H1 (cell line): Measurements from ENCODE around the gene LRRC61. TPM values are rescaled to one million over a fixed set of nuclear protein-coding genes. Genes with fewer than 3 reads are reported as not detected.

Source experiments
- CTCF ChIA-PET: fragments of 300-600 bp; sonication (Branson Sonifier 250); formaldehyde crosslinking; loops from one replicate; lab custom pipeline; 2021; ENCODE audit not compliant: partially characterized antibody; lab: Charles Lee
- POLR2A ChIA-PET: fragments of 300-600 bp; sonication (Branson Sonifier 250); formaldehyde crosslinking; loops from one replicate; lab custom pipeline; 2021; ENCODE audit warnings: inconsistent platforms; ENCODE audit not compliant: partially characterized antibody; lab: Charles Lee
- DNase-seq, 2 experiments: peaks; one replicate each; pipeline versions ENCODE4 v3.0.0 to v3.0.0-alpha.2; 2010 to 2022; ENCODE audit warnings: low spot score in 2 of 2, low read depth in 1 of 2, mixed read lengths in 1 of 2
- FAIRE-seq: peaks from 2 replicates; lab custom pipeline; 2011; peaks lifted over from hg19 to GRCh38; lab: Jason Lieb, UNC
- H2AFZ ChIP-seq: 2 replicates; pipeline ENCODE4 v1.8.1; 2012; ENCODE audit warnings: low read length, inconsistent platforms
- H2AK5ac ChIP-seq: 2 replicates; pipeline ENCODE4 v1.6.1; 2013; ENCODE audit warnings: low read depth, low read length
- H2BK120ac ChIP-seq: replicated peaks from 2 replicates; pipeline ENCODE3; 2013; ENCODE audit warnings: low read depth, low read length, inconsistent platforms
- H2BK12ac ChIP-seq: 2 replicates; pipeline ENCODE4 v1.6.1; 2013; ENCODE audit warnings: low read depth, low read length
- H2BK15ac ChIP-seq: 2 replicates; pipeline ENCODE4 v1.6.1; 2013; ENCODE audit warnings: low read length
- H2BK20ac ChIP-seq: 2 replicates; pipeline ENCODE4 v1.6.1; 2013; ENCODE audit warnings: low read length
- H2BK5ac ChIP-seq: 2 replicates; pipeline ENCODE4 v1.6.1; 2013; ENCODE audit warnings: low read depth, low read length
- H3K14ac ChIP-seq: 2 replicates; pipeline ENCODE4 v1.6.1; 2013; ENCODE audit warnings: inconsistent platforms; ENCODE audit not compliant: insufficient read length
- H3K18ac ChIP-seq: 2 replicates; pipeline ENCODE4 v1.6.1; 2013; ENCODE audit warnings: low read length; ENCODE audit errors: extremely low read depth
- H3K23ac ChIP-seq: 2 replicates; pipeline ENCODE4 v1.6.1; 2013; ENCODE audit warnings: inconsistent platforms; ENCODE audit not compliant: insufficient read length
- H3K23me2 ChIP-seq: 2 replicates; pipeline ENCODE4 v1.6.1; 2013; ENCODE audit warnings: low read depth, low read length
- H3K27ac ChIP-seq: 2 replicates; pipeline ENCODE4 v1.6.1; 2011; ENCODE audit warnings: low read depth, low read length, inconsistent platforms
- H3K27me3 ChIP-seq, 4 experiments: replicated peaks in 1 of 4; 1 replicate in 1 of 4; 2 replicates in 3 of 4; pipeline versions ENCODE4 v1.6.1 to v1.8.1; 2011 to 2013; ENCODE audit warnings: low read length in 3 of 4, mild to moderate bottlenecking in 3 of 4, inconsistent platforms in 2 of 4, mixed read lengths in 2 of 4, moderate library complexity in 1 of 4; ENCODE audit not compliant: control insufficient read depth in 3 of 4, insufficient read depth in 3 of 4; ENCODE audit errors: extremely low read depth in 1 of 4
- H3K36me3 ChIP-seq, 4 experiments: 2 replicates each; pipeline versions ENCODE4 v1.6.1 to v1.8.1; 2011 to 2013; ENCODE audit warnings: mild to moderate bottlenecking in 4 of 4, low read length in 3 of 4, moderate library complexity in 2 of 4, control low read depth in 1 of 4, inconsistent platforms in 1 of 4; ENCODE audit not compliant: insufficient read depth in 4 of 4, control insufficient read depth in 2 of 4
- H3K4ac ChIP-seq: replicated peaks from 2 replicates; pipeline ENCODE3; 2013; ENCODE audit warnings: low read length, low read depth, mixed read lengths, inconsistent platforms; ENCODE audit not compliant: insufficient read length
- H3K4me1 ChIP-seq, 4 experiments: replicated peaks in 1 of 4; 1 replicate in 1 of 4; 2 replicates in 3 of 4; pipeline versions ENCODE4 v1.6.1 to v1.8.1; 2011 to 2013; ENCODE audit warnings: low read length in 3 of 4, inconsistent platforms in 2 of 4, mixed read lengths in 1 of 4; ENCODE audit not compliant: insufficient read depth in 4 of 4, control insufficient read depth in 3 of 4
- H3K4me2 ChIP-seq, 2 experiments: 2 replicates each; pipeline versions ENCODE4 v1.6.1 to v1.8.1; 2011 to 2013; ENCODE audit warnings: low read depth in 2 of 2, low read length in 2 of 2, control low read depth in 1 of 2, inconsistent platforms in 1 of 2, mild to moderate bottlenecking in 1 of 2; ENCODE audit not compliant: insufficient read depth in 1 of 2
- H3K4me3 ChIP-seq, 4 experiments: fragments of 200-600, 300-600 bp in 1 of 4; sonication (generic), shearing (Covaris generic), sonication (Bioruptor Twin) in 1 of 4; 2 replicates each; pipeline versions ENCODE4 v1.5.1 to v1.8.1; 2011 to 2016; ENCODE audit warnings: low read length in 4 of 4, low read depth in 3 of 4, control low read depth in 2 of 4, inconsistent platforms in 2 of 4, mild to moderate bottlenecking in 2 of 4, mixed read lengths in 1 of 4, moderate library complexity in 1 of 4; ENCODE audit not compliant: insufficient read depth in 2 of 4; ENCODE audit errors: extremely low read depth in 1 of 4
- H3K56ac ChIP-seq: replicated peaks from 2 replicates; pipeline ENCODE3; 2013; ENCODE audit warnings: low read depth, mild to moderate bottlenecking, mixed read lengths, low read length, inconsistent platforms; ENCODE audit not compliant: insufficient read length
- H3K79me1 ChIP-seq: 2 replicates; pipeline ENCODE4 v1.6.1; 2013; ENCODE audit warnings: low read depth, low read length, control low read depth
- H3K79me2 ChIP-seq, 2 experiments: 2 replicates each; pipeline versions ENCODE4 v1.6.1 to v1.8.1; 2012 to 2013; ENCODE audit warnings: low read length in 2 of 2, mild to moderate bottlenecking in 2 of 2, inconsistent platforms in 1 of 2; ENCODE audit not compliant: insufficient read depth in 2 of 2, control insufficient read depth in 1 of 2
- H3K9ac ChIP-seq, 4 experiments: replicated peaks in 1 of 4; 1 replicate in 1 of 4; 2 replicates in 3 of 4; pipeline versions ENCODE4 v1.6.1 to v1.8.1; 2011 to 2013; ENCODE audit warnings: low read depth in 3 of 4, low read length in 3 of 4, control low read depth in 2 of 4, mild to moderate bottlenecking in 2 of 4, moderate library complexity in 2 of 4, inconsistent platforms in 1 of 4; ENCODE audit errors: extremely low read depth in 1 of 4
- H3K9me3 ChIP-seq, 2 experiments: 2 replicates each; pipeline versions ENCODE4 v1.6.1 to v1.8.1; 2012 to 2013; ENCODE audit warnings: mild to moderate bottlenecking in 2 of 2, moderate library complexity in 2 of 2, control low read depth in 1 of 2, inconsistent platforms in 1 of 2, low read depth in 1 of 2, low read length in 1 of 2, mixed read lengths in 1 of 2; ENCODE audit not compliant: insufficient read depth in 2 of 2
- H4K20me1 ChIP-seq, 2 experiments: replicated peaks in 1 of 2; 2 replicates each; pipeline versions ENCODE3 to v1.8.1; 2011 to 2013; ENCODE audit warnings: inconsistent platforms in 2 of 2, low read length in 2 of 2, mild to moderate bottlenecking in 1 of 2; ENCODE audit not compliant: insufficient read depth in 2 of 2, control insufficient read depth in 1 of 2
- H4K5ac ChIP-seq: 2 replicates; pipeline ENCODE4 v1.6.1; 2013; ENCODE audit warnings: low read length, low read depth, mixed read lengths, inconsistent platforms; ENCODE audit not compliant: insufficient read length
- H4K8ac ChIP-seq: 2 replicates; pipeline ENCODE4 v1.8.0; 2013; ENCODE audit warnings: mild to moderate bottlenecking, moderate library complexity, low read length, inconsistent platforms; ENCODE audit not compliant: insufficient read depth; ENCODE audit errors: extremely low read depth
- H4K91ac ChIP-seq: replicated peaks from 2 replicates; pipeline ENCODE3; 2013; ENCODE audit warnings: low read length, mixed read lengths, inconsistent platforms; ENCODE audit not compliant: insufficient read length
- ATF2 ChIP-seq: IDR thresholded peaks from 2 replicates; pipeline ENCODE4 v1.6.1; 2012; ENCODE audit warnings: low read length, inconsistent platforms
- BACH1 ChIP-seq: IDR thresholded peaks from 2 replicates; pipeline ENCODE4 v1.6.1; 2012; ENCODE audit warnings: low read length, improper control_type of control experiment
- BCL11A ChIP-seq, 2 experiments: IDR thresholded peaks; one replicate each; pipeline ENCODE4 v1.6.1; 2011; ENCODE audit warnings: low read depth in 2 of 2, low read length in 2 of 2, mild to moderate bottlenecking in 2 of 2
- CHD1 ChIP-seq: IDR thresholded peaks from 2 replicates; pipeline ENCODE4 v1.6.1; 2012; ENCODE audit warnings: low read depth, low read length, improper control_type of control experiment
- CREB1 ChIP-seq: IDR thresholded peaks from 2 replicates; pipeline ENCODE4 v1.6.1; 2012; ENCODE audit warnings: inconsistent platforms
- CTBP2 ChIP-seq: IDR thresholded peaks from 2 replicates; pipeline ENCODE4 v1.7.0; 2011; ENCODE audit warnings: borderline replicate concordance, mild to moderate bottlenecking, moderate library complexity, mixed read lengths, low read length; ENCODE audit not compliant: insufficient read depth, insufficient read length
- EZH2 ChIP-seq: fragments of 200-600 bp; sonication (generic); IDR thresholded peaks from 2 replicates; pipeline ENCODE4 v1.7.1; 2012; ENCODE audit warnings: low read depth, mild to moderate bottlenecking, moderate library complexity, low read length, inconsistent platforms; ENCODE audit not compliant: severe bottlenecking
- JUND ChIP-seq: IDR thresholded peaks from 2 replicates; pipeline ENCODE4 v1.6.1; 2011; ENCODE audit warnings: mild to moderate bottlenecking, improper control_type of control experiment, low read length
- MAFK ChIP-seq: IDR thresholded peaks from 2 replicates; pipeline ENCODE4 v1.6.1; 2012; ENCODE audit warnings: low read depth, mild to moderate bottlenecking, improper control_type of control experiment, low read length
- PHF8 ChIP-seq: fragments of 200-600 bp; sonication (generic); conservative IDR thresholded peaks from 2 replicates; pipeline ENCODE4 v1.7.1; 2012; ENCODE audit warnings: low read depth, mild to moderate bottlenecking, inconsistent platforms, low read length, moderate library complexity
- TAF1 ChIP-seq: IDR thresholded peaks from 2 replicates; pipeline ENCODE4 v1.6.1; 2011; ENCODE audit warnings: mild to moderate bottlenecking, low read depth, low read length
- WGBS, 2 experiments: shearing (Covaris generic) in 1 of 2; methylation state at CpG; one replicate each; pipeline versions ENCODE4 v1.1.6 to v1.1.7; 2013 to 2015; ENCODE audit warnings: low lambda C conversion rate in 2 of 2, mixed read lengths in 2 of 2, inconsistent platforms in 1 of 2, low coverage in 1 of 2, missing lambda C conversion rate in 1 of 2; ENCODE audit not compliant: insufficient replicate concordance in 2 of 2, insufficient coverage in 1 of 2, insufficient read length in 1 of 2; ENCODE audit errors: extremely low coverage in 1 of 2, missing lambda C conversion rate in 1 of 2; 5-methylcytosine and 5-hydroxymethylcytosine counted together
- polyA plus RNA-seq, 7 experiments: library from polyadenylated mRNA; depleted of rRNA in 3 of 7; stranded (reverse) in 5 of 7; unstranded in 2 of 7; fragments of >200 nt in 5 of 7; fragments of 200-250 nt in 2 of 7; gene quantifications; 1 replicate in 5 of 7; 2 replicates in 1 of 7; 4 replicates in 1 of 7; pipeline versions ENCODE4 v1.2.1 to v1.2.3, GENCODE V29; 2011 to 2013; ENCODE audit warnings: missing spikeins in 2 of 7, mixed read lengths in 2 of 7
- total RNA-seq: library from RNA; stranded (reverse); fragmentation: NEBNext Ultra II Directional; extraction: Animal tissue kit (Norgen Biotek cat#: 25700); gene quantifications from 2 replicates; pipeline ENCODE4 v1.2.1, GENCODE V29; 2021

The LRRC61 gene
- total and polyA plus RNA-seq, 2 of the 8 experiments (the other 6 are each of a cell fraction or from before 2014, with no cell fraction given) = 0.73 to 44.8 TPM

- Histone ChIP-seq H4K91ac (peak overlapping the region; percentile 44), H3K56ac (peak overlapping the region; percentile 18), H3K4me3 (peak overlapping the region; percentile 84 to 94 (median 85)), H2BK15ac (no peak overlapping the region), H3K23me2 (peaks cover 17% of the 10 kb centered on the region), H3K27me3 (peaks cover 0 to 26% (median 20%) of the 10 kb centered on the region in 4 experiments; a peak in 6 of 7 replicates), H3K23ac (no peak overlapping the region), H4K8ac (peak overlapping the region; percentile 73), H2BK12ac (no peak overlapping the region), H3K18ac (peak overlapping the region; percentile 66), H3K27ac (no peak overlapping the region), H2BK20ac (no peak overlapping the region; the same call in 1 of the 2 replicates), H3K36me3 (peaks cover 0 to 25% (median 6%) of the 10 kb centered on the region in 4 experiments; a peak in 4 of 8 replicates), H3K79me1 (peaks cover 6% of the 10 kb centered on the region), H2AK5ac (no peak overlapping the region), H3K14ac (no peak overlapping the region), H3K9ac (peak overlapping the region; percentile 44 to 75 (median 54)), H3K4me2 (peak overlapping the region; percentile 95 to 98), H3K4me1 (peaks cover 9 to 58% (median 32%) of the 10 kb centered on the region in 4 experiments), H2AFZ (no peak overlapping the region), H2BK120ac (no peak overlapping the region), H2BK5ac (peak overlapping the region; percentile 80; the same call in 1 of the 2 replicates), H3K9me3 (peaks cover 0 to 11% of the 10 kb centered on the region in 2 experiments; a peak in 2 of 4 replicates), H4K20me1 (peaks cover 9 to 18% of the 10 kb centered on the region in 2 experiments), H3K4ac (peak overlapping the region; percentile 73), H4K5ac (no peak overlapping the region), H3K79me2 (peaks cover 0 to 22% of the 10 kb centered on the region in 2 experiments; a peak in 2 of 4 replicates)
- DNase-seq (no peak), FAIRE-seq (no peak)
- POLR2A ChIA-PET = interaction anchor here (1.3 to 7.6 kb wide), 7 partner anchors 9 to 77 kb away, joined by 3 to 76 read pairs (median 9); partner anchors contain the start of gene REPIN1
- WGBS, 2 experiments = 0% methylated on average over 6 of the region's 29 CpGs; no CpG with 5 or more reads in 1 of the 2 experiments
- CTCF ChIA-PET = interaction anchor here (0.6 to 1.7 kb wide), 5 partner anchors 15 to 404 kb away, joined by 3 to 5 read pairs (median 4); no protein-coding TSS in a partner anchor
- 0 out of 2 replicates have a peak, but pooled peaks have one; percentile 3 for TF ChIP-seq TAF1
- TF ChIP-seq CHD1 = no peak
- TF ChIP-seq BACH1 = no peak
- no peak for TF ChIP-seq BCL11A (IDR thresholded peaks at IDR 0.05; ENCODE audit: low read depth in 2 of 2, low read length in 2 of 2)
- no peak for TF ChIP-seq ATF2
- no peak for TF ChIP-seq MAFK
- TF ChIP-seq EZH2 = no peak
- TF ChIP-seq PHF8 = 0 out of 2 replicates have a peak, but pooled peaks have one; percentile 19
- TF ChIP-seq CREB1 = no peak
- TF ChIP-seq CTBP2 = no peak
- no peak for TF ChIP-seq JUND
These were observed 17.7 kb downstream of the LRRC61 start for GRCh38 chr7:150340875-150341262.
